DOHH2 (cell line): ENCODE measurements around the gene TRIOBP.

Experiments used
- CTCF ChIP-seq: fragments of 200-600 bp; sonication (generic); IDR thresholded peaks from one replicate; pipeline ENCODE4 v1.5.1; 2014; ENCODE audit warnings: antibody characterized with exemption, mild to moderate bottlenecking, low read depth, low read length; ENCODE audit not compliant: poor library complexity, severe bottlenecking
- EZH2phosphoT487 ChIP-seq: fragments of 200-600 bp; sonication (generic); IDR thresholded peaks from 2 replicates; pipeline ENCODE4 v1.6.1; 2017; ENCODE audit warnings: borderline replicate concordance, mild to moderate bottlenecking, antibody characterized with exemption, low read length, moderate library complexity, mixed read lengths

GRCh38 chr22:37716708-37717107 is 19.9 kb downstream of the TRIOBP start:
- TF ChIP-seq CTCF (no peak), EZH2phosphoT487 (no peak)
